ENCODE measurements around the gene LIMA1.

Gene LIMA1

GRCh38 chr12:50214018-50214417 lies 69.3 kb downstream of the LIMA1 start:
- no peak for DNase-seq

GRCh38 chr12:50213439-50213838 lies 69.9 kb downstream of the LIMA1 start:
- no peak for DNase-seq

DNA sequence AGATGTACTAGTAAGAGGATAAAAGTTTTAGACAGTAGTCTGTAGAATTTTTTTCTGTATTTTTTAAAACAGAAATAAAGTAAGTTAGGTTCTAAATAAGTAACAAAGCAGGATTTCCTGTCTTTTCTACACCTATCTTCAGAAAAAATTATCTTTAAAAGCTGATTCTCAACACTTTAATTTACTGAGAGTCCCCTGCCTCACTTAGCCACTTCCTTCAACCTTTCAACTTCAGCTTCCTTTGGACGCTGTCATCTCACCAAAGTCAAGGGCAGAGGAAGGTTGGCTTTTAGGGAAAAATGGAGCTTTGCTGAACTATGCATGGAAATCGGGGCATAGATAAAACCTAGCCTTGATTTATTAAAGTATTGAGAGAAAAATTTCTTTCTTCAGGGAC lies 71.3 kb downstream of the LIMA1 start:
- no peak for DNase-seq

DNA sequence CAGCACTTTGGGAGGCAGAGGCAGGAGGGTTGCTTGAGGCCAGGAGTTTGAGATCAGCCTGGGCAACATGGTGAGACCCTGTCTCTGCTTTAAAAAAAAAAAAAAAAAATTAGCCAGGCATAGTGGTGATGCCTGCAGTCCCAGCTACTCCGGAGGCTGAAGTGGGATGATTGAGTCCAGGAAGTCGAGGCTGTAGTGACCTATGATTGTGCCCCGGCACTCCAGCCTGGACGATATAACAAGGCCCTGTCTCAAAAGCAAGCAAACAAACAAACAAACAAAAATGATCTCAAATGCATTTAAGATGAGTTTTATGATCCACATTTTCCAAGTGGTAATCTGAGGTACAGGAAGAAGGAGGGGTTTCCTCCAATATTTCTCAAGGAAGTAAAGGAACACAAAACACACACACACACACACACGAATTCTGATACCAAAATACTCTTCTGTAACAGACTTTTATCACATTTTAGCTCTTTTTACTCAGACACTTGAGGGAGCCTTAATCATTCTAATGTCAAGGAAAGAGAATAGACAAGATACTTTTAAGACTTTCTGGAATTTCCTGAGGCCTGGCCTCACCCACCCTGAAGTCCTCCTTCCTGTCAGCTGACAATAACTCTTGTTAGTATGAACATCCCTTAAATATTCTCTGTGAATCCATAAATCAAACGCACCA lies 71.8 kb downstream of the LIMA1 start:
- DNase-seq: no peak

DNA sequence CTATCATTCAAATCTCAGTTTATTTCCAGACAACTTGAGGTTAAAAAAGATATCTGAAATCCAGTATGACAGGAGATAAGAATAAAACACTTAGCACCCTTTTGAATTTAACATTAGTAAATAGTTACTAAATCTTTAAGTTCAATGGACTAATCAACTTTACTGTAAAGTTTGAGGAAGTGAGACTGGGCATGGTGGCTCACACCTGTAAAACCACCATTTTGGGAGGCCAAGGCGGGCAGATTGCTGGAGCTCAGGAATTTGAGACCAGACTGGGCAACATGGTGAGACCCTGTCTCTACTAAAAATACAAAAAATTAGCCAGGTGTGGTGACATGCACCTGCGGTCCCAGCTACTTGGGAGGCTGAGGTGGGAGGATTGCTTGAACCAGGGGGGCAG lies 75.9 kb downstream of the LIMA1 start:
- no peak for DNase-seq

- no peak for DNase-seq
These were observed 77.7 kb downstream of the LIMA1 start for GRCh38 chr12:50205648-50206047.

DNA sequence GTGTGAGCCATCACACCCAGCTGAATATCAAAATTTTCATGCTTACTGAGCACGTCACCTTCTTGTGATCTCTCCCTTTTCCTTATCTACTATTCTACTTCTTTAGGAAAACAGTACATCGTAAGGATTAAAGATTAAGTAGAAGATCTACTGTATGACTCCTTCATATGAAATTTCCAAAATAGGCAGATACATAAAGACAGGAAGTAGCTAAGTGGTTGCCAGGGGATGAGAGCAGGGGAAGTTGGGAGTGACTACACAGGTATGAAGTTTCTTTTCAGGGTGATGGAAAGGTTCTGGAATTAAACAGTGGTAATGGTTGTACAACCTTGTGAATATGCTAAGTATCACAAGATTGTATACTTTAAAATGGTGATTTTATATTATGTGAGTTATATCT lies 79.6 kb downstream of the LIMA1 start:
- no peak for DNase-seq

- DNase-seq: no peak
These were observed 81.3 kb downstream of the LIMA1 start for GRCh38 chr12:50201987-50202521.

- DNase-seq: no peak
These were observed 82.6 kb downstream of the LIMA1 start for GRCh38 chr12:50200552-50201273.

DNA sequence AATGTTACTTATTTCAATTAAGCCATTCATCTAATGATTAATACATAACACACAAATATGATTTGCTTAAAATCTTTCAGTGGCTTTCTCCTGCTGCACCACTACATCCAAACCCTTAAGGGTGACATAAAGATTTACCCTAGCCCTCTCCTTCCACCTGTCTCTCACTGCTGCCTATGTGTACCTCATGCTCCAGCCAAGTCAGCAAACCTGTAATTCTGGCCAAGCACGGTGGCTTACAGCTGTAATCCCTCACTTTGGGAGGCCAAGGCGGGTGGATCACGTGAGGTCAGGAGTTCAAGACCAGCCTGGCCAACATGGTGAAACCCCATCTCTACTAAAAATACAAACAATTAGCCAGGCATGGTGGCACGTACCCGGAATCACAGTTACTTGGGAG lies 84.5 kb downstream of the LIMA1 start:
- DNase-seq: no peak

DNA sequence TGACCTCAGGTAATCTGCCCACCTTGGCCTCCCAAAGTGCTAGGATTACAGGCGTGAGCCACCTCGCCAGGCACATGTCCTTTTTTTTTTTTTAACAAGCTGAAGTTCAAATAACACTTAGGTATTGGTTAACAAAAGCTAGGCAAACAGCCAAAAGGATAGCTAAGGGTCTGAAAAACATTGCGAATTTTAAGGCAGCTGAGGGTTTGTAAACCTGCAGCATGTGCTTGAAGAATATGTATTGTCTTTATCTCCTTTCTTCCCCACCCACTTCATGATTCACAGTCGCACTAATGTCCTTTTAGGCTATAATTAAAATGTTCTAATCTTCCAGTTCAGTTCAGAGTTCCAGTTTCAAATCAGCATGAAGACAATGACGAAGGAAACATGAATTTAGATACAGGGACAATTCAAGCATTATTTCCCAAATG lies 86.0 kb downstream of the LIMA1 start:
- DNase-seq: peak; percentile 66

GRCh38 chr12:50196537-50196936 lies 86.8 kb downstream of the LIMA1 start:
- no peak for DNase-seq

DNA sequence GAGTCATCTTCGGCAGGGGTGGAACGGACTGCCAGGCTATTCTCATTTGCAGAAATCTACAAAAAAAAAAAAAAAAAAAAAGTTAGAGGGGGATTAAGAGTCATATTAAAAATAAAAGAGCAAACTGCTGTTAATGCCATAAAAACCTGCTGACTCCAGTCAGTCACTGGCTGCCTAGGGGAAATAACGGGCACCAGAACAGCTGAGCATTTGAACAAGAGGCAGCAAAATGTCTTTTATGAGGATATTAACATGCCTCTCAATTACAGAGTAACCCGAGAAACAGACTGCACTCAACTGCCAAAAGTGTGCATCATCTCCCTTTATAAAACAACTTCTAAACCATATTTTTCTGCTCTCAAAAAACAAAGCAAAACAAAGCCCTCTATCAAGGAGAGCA lies 87.5 kb downstream of the LIMA1 start:
- DNase-seq: peak; percentile 66

GRCh38 chr12:50192908-50193307 lies 90.4 kb downstream of the LIMA1 start:
- no peak for DNase-seq

- no peak for DNase-seq
These were observed 91.1 kb downstream of the LIMA1 start for GRCh38 chr12:50192236-50192635.

DNA sequence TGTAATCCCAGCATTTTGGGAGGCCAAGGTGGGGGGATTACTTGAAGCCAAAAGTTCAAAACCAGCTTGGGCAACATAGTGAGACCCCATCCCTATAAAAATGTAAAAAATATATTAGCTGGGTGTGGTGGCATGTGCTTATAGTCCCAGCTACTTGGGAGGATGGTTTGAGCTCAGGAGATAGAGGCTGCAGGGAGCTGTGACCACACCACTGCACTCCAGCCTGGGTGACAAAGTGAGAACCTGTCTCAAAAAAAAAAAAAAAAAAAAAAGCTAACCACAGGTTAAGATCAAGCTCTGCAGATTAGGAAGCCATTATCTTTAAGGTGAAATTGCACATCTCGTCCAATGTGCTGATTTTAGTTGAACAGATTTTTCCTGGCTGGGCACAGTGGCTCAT lies 92.5 kb downstream of the LIMA1 start:
- no peak for DNase-seq

DNA sequence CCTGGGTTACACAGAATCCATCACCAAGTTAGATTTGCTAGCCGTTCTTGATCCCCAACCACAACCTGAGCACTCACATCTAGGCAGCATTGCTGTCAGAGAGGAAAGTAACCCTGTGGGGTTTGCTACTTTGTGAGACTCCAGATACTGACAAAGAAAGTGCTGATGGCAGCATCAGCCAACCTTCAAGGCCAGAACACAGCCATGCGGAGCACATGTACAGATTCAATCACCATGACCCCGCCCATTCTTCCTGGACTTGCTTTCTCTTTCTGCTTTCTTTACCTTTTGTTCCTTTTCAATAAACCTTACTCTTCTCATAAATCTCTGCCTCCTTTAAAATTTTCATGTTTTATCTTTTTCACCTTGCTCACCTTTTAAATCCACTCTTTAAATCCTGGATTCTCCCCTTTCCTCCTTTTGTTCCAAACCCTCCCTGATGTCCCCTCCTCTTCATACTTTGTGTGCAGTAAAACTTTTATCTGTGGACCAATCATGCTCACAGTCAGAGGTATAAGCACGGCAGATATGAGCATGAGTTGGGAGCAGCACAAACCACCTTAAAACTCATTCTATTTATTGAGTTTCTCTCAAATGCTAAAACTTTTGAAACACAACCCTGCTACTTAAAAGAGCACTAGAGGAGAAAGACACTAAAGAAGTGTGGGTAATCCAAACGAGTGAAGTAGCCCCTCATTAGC lies 94.3 kb downstream of the LIMA1 start:
- no peak for DNase-seq

DNA sequence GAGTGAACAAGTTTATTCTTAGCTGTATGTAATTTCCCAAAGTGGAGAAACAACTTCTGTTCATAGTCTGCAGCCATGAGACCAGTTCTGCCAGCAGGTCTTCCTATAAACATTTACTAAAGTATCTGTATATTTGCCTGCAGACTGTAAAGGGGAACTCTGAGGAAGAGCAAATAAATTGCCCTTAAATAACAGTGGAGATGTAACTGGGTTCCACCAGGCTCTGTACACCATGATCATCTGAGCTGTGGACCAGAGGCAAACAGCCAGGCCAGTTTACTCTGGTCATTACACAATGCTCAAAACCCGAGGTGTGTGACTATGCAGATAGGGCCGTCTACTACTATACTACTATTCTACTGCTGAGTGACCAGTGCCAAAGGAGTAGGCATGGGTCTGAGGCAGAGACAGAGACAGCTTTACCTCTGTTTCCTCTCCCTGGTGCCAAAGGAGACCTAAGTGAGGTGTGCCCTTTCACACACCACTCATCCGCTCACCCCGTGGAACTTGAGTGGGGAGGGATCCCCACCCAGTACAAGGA lies 95.0 kb downstream of the LIMA1 start:
- DNase-seq: no peak

DNA sequence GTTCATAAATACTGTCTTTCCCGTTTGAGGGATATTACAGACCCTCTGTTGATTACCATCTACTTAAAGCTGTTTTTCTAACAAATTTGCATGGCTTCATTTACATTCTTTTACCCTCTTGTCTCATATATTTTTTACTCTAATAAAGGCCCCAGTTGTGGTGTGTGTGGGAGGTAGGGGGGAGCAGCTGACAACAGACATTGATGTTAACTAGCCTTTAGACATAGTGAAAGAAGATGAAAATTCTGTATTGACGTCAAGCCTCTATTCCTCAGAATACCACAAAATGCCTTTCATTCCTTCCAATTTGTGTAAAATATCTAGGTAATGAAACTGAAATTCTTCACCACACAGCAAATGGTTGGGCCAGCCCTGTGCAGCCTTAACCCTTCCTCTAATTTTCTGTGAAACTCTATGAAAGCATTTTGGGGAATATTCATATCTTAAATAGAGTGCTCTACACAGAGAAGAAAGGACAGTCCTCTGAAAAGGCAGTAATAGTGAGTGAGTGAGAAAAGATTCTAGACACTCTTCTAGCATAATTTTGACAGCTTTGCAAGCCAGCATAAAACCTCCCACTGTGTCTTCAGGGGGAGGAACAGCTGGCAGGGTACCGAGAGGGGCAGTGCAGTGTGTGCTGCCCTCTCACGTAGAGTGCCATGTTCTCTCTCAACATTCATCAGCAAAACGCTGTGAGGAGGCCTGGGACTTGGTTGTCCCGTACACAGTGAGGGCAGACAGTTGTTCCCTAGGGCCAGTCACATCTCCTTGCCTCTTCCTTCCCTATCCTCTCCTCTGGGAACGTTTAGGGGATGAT lies 96.0 kb downstream of the LIMA1 start:
- DNase-seq: no peak

DNA sequence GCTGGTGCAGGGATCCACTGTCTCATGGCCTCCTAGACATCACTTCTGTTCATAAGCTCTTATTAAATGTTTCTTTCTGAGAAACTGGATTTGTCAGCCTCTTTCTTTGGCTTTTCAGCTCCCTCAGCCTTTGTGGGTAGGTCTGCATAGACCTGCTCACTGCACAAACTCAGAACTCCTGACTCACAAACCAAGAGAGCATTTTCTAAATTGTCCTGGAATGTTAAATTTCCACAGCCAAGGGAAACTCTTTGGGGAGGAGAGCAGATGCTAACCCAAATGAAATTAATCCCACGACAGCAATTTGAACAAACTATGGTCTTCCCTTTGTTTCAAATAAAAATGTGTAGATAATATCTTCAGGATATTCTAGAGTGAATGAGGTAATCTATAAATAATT lies 96.6 kb downstream of the LIMA1 start:
- DNase-seq: no peak

GRCh38 chr12:50185970-50186663 lies 97.2 kb downstream of the LIMA1 start:
- no peak for DNase-seq

DNA sequence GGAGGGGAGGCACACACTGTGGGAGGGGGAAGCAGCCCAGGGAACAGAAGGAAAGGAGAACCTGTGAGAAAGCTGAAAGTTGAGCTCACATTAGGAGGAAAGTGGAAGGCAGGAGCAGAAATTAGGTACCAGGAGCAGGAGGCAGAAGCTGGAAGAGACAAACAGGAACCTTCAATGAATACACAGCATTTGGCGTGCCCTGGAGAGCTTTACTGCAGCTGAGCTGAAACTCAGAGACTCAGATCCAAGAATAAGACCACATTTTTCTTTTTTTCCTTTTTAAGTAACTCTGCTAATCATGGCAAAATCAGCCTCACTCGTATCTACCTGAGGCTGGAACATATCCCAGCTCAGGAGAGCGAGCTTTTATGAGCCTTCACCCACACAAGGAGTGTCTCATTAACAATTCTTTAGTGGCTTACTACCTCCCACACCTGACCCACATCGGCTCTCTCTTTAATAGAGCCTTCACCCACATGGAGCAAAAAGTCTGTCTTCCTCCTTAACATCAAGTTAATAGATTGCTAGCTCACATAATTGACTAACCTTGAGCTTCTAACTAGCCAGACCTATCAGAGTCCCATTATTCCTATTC lies 97.9 kb downstream of the LIMA1 start:
- no peak for DNase-seq
